Activated naive CD8-positive, alpha-beta T cell treated with anti-CD3 and anti-CD28 coated beads, Interleukin-2, amount 10 ng/mL, durations not matched to agents 7 days and 5 days (primary cell): ENCODE results near the gene CSK. TPM values are rescaled to one million over a fixed set of nuclear protein-coding genes. Genes with fewer than 3 reads are reported as not detected.
A peak's percentile ranks its signal among the peaks of the same experiment; 100 is the strongest.
"Not testable (repeated sequence)": the region's sequence is repeated elsewhere in the genome, so short reads cannot be mapped to it uniquely, and the experiment has no call there.

Experiments used
- ATAC-seq: fragments of 150-1000 bp; cut with Tn5 transposase; one replicate; pipeline ENCODE4 v1.10.0; 2021; ENCODE audit warnings: low read depth, moderate library complexity
- POLR2A ChIA-PET: fragments of 350-600 bp; sonication (Branson Sonifier 250); formaldehyde crosslinking; loops from one replicate; lab custom pipeline; 2021; ENCODE audit warnings: antibody characterized with exemption; lab: Charles Lee
- DNase-seq: peaks from one replicate; pipeline ENCODE4 v3.0.0; 2021
- H3K27ac Mint-ChIP-seq: one replicate; pipeline ENCODE4 v1.8.0; 2022; ENCODE audit warnings: mild to moderate bottlenecking, mixed read lengths
- H3K27me3 Mint-ChIP-seq: one replicate; pipeline ENCODE4 v1.8.0; 2022; ENCODE audit warnings: mild to moderate bottlenecking, moderate library complexity, mixed read lengths
- H3K36me3 Mint-ChIP-seq: one replicate; pipeline ENCODE4 v1.8.0; 2021; ENCODE audit warnings: mild to moderate bottlenecking, mixed read lengths
- H3K4me1 Mint-ChIP-seq: one replicate; pipeline ENCODE4 v1.8.0; 2021; ENCODE audit warnings: mixed read lengths
- H3K4me3 Mint-ChIP-seq: one replicate; pipeline ENCODE4 v1.8.0; 2022; ENCODE audit warnings: mild to moderate bottlenecking, moderate library complexity, mixed read lengths
- H3K9me3 Mint-ChIP-seq: one replicate; pipeline ENCODE4 v1.8.0; 2021; ENCODE audit warnings: mixed read lengths
- total RNA-seq, 2 experiments: library from RNA; stranded (reverse); gene quantifications; one replicate each; pipeline ENCODE4 v1.2.3, GENCODE V29; 2021

Gene CSK
- total RNA-seq, 2 experiments from 2014 or later: 269 to 281 TPM

GRCh38 chr15:74785194-74786032, 3.5 kb downstream of the CSK start:
- DNase-seq (peak; percentile 63), ATAC-seq (no peak)
- peaks cover 26% of the 10 kb centered on the region for H3K36me3 Mint-ChIP-seq
- no peaks in the 10 kb centered on the region for H3K27me3 Mint-ChIP-seq
- POLR2A ChIA-PET: interaction anchor here (0.6 to 21.9 kb wide), 4 partner anchors 7 to 171 kb away, joined by 5 to 709 read pairs (median 358); partner anchors contain the start of gene CSK
- H3K4me3 Mint-ChIP-seq: peak overlapping the region; percentile 88
- no peaks in the 10 kb centered on the region for H3K9me3 Mint-ChIP-seq
- peak overlapping the region; percentile 98 for H3K27ac Mint-ChIP-seq
- peaks cover 47% of the 10 kb centered on the region for H3K4me1 Mint-ChIP-seq

GRCh38 chr15:74786081-74786480, 4.2 kb downstream of the CSK start:
- Mint-ChIP-seq H3K4me1 (peaks cover 46% of the 10 kb centered on the region), H3K4me3 (peak overlapping the region; percentile 88), H3K36me3 (peaks cover 29% of the 10 kb centered on the region), H3K27ac (peak overlapping the region; percentile 98)
- not testable (repeated sequence) for DNase-seq, H3K27me3 Mint-ChIP-seq, ATAC-seq, H3K9me3 Mint-ChIP-seq
- POLR2A ChIA-PET: interaction anchor here (1.4 to 21.9 kb wide), 3 partner anchors 7 to 87 kb away, joined by 4 to 709 read pairs (median 709); partner anchors contain the start of genes CSK and SCAMP2

GRCh38 chr15:74786551-74787165, 4.8 kb downstream of the CSK start:
- H3K4me1 Mint-ChIP-seq: peaks cover 48% of the 10 kb centered on the region
- ATAC-seq (no peak), DNase-seq (peak; percentile 58)
- H3K27ac Mint-ChIP-seq: peak overlapping the region; percentile 98
- no peaks in the 10 kb centered on the region for H3K9me3 Mint-ChIP-seq
- POLR2A ChIA-PET: interaction anchor here (0.5 to 21.9 kb wide), 16 partner anchors 6 to 409 kb away, joined by 3 to 709 read pairs (median 6); partner anchors contain the start of genes ARID3B, COX5A, CSK and FAM219B
- H3K36me3 Mint-ChIP-seq: peaks cover 35% of the 10 kb centered on the region
- peak overlapping the region; percentile 88 for H3K4me3 Mint-ChIP-seq
- H3K27me3 Mint-ChIP-seq: no peaks in the 10 kb centered on the region

- H3K27ac Mint-ChIP-seq: peak overlapping the region; percentile 98
- H3K4me3 Mint-ChIP-seq: peak overlapping the region; percentile 88
- H3K27me3 Mint-ChIP-seq: no peaks in the 10 kb centered on the region
- H3K4me1 Mint-ChIP-seq: peaks cover 55% of the 10 kb centered on the region
- peak; percentile 89 for DNase-seq
- peak; percentile 70 for ATAC-seq
- POLR2A ChIA-PET: interaction anchor here (0.5 to 21.9 kb wide), 19 partner anchors 5 to 793 kb away, joined by 3 to 709 read pairs (median 4); partner anchors contain the start of genes ARID3B, COX5A, CSK and FAM219B
- no peaks in the 10 kb centered on the region for H3K9me3 Mint-ChIP-seq
- H3K36me3 Mint-ChIP-seq: peaks cover 39% of the 10 kb centered on the region
These were observed 5.6 kb downstream of the CSK start for GRCh38 chr15:74787251-74788041.

- peak overlapping the region; percentile 88 for H3K4me3 Mint-ChIP-seq
- H3K36me3 Mint-ChIP-seq: peaks cover 36% of the 10 kb centered on the region
- no peak for DNase-seq
- peaks cover 62% of the 10 kb centered on the region for H3K4me1 Mint-ChIP-seq
- no peaks in the 10 kb centered on the region for H3K9me3 Mint-ChIP-seq
- ATAC-seq: no peak
- peak overlapping the region; percentile 98 for H3K27ac Mint-ChIP-seq
- no peaks in the 10 kb centered on the region for H3K27me3 Mint-ChIP-seq
- POLR2A ChIA-PET: interaction anchor here (0.7 to 21.9 kb wide), 16 partner anchors 5 to 794 kb away, joined by 3 to 709 read pairs (median 6); partner anchors contain the start of genes ARID3B, COX5A, CSK and FAM219B
These were observed 6.3 kb downstream of the CSK start for GRCh38 chr15:74788042-74788682.

- Mint-ChIP-seq H3K36me3 (peaks cover 33% of the 10 kb centered on the region), H3K9me3 (no peaks in the 10 kb centered on the region), H3K4me3 (peak overlapping the region; percentile 88), H3K27me3 (no peaks in the 10 kb centered on the region), H3K27ac (peak overlapping the region; percentile 98), H3K4me1 (peaks cover 68% of the 10 kb centered on the region)
- POLR2A ChIA-PET: interaction anchor here (1.2 to 21.9 kb wide), 8 partner anchors 4 to 386 kb away, joined by 4 to 709 read pairs (median 8); partner anchors contain the start of genes ARID3B, COX5A, CSK and FAM219B
- DNase-seq (peak; percentile 83), ATAC-seq (peak; percentile 35)
These were observed 6.8 kb downstream of the CSK start for GRCh38 chr15:74788683-74789151.

GRCh38 chr15:74789171-74789631, 7.3 kb downstream of the CSK start:
- ATAC-seq: no peak
- H3K36me3 Mint-ChIP-seq: peaks cover 31% of the 10 kb centered on the region
- H3K27ac Mint-ChIP-seq: peak overlapping the region; percentile 98
- H3K27me3 Mint-ChIP-seq: no peaks in the 10 kb centered on the region
- peak overlapping the region; percentile 88 for H3K4me3 Mint-ChIP-seq
- peaks cover 69% of the 10 kb centered on the region for H3K4me1 Mint-ChIP-seq
- DNase-seq: no peak
- no peaks in the 10 kb centered on the region for H3K9me3 Mint-ChIP-seq
- POLR2A ChIA-PET: interaction anchor here (0.6 to 21.9 kb wide), 6 partner anchors 3 to 164 kb away, joined by 3 to 709 read pairs (median 4); partner anchors contain the start of genes CSK, CYP1A1 and MPI

GRCh38 chr15:74789741-74790079, 7.8 kb downstream of the CSK start:
- ATAC-seq (no peak), DNase-seq (no peak)
- POLR2A ChIA-PET: interaction anchor here (0.6 to 21.9 kb wide), 8 partner anchors 3 to 412 kb away, joined by 3 to 709 read pairs (median 4); partner anchors contain the start of genes C15orf39, CSK and CYP1A1
- Mint-ChIP-seq H3K27ac (peak overlapping the region; percentile 98), H3K9me3 (no peaks in the 10 kb centered on the region), H3K4me1 (peaks cover 70% of the 10 kb centered on the region), H3K27me3 (no peaks in the 10 kb centered on the region), H3K4me3 (peak overlapping the region; percentile 88), H3K36me3 (peaks cover 28% of the 10 kb centered on the region)

- POLR2A ChIA-PET: interaction anchor here (0.5 to 20.1 kb wide), 8 partner anchors 11 to 411 kb away, joined by 3 to 709 read pairs (median 3); partner anchors contain the start of genes C15orf39, CLK3, CSK and CYP1A1
- DNase-seq: no peak
- peaks cover 23% of the 10 kb centered on the region for H3K36me3 Mint-ChIP-seq
- peak overlapping the region; percentile 88 for H3K4me3 Mint-ChIP-seq
- peaks cover 72% of the 10 kb centered on the region for H3K4me1 Mint-ChIP-seq
- peak overlapping the region; percentile 98 for H3K27ac Mint-ChIP-seq
- ATAC-seq: no peak
- H3K9me3 Mint-ChIP-seq: no peaks in the 10 kb centered on the region
- no peaks in the 10 kb centered on the region for H3K27me3 Mint-ChIP-seq
These were observed 8.4 kb downstream of the CSK start for GRCh38 chr15:74790080-74790916.

- POLR2A ChIA-PET: interaction anchor here (1.2 to 20.1 kb wide), 4 partner anchors 12 to 176 kb away, joined by 3 to 709 read pairs (median 4); partner anchors contain the start of genes CLK3 and CSK
- Mint-ChIP-seq H3K4me3 (peak overlapping the region; percentile 69), H3K9me3 (no peaks in the 10 kb centered on the region), H3K36me3 (peaks cover 23% of the 10 kb centered on the region), H3K27me3 (no peaks in the 10 kb centered on the region), H3K4me1 (peaks cover 73% of the 10 kb centered on the region), H3K27ac (peak overlapping the region; percentile 98)
- ATAC-seq (no peak), DNase-seq (no peak)
These were observed 9.1 kb downstream of the CSK start for GRCh38 chr15:74791007-74791406.

- POLR2A ChIA-PET: interaction anchor here (0.5 to 20.1 kb wide), 4 partner anchors 13 to 177 kb away, joined by 3 to 709 read pairs (median 3); partner anchors contain the start of genes CLK3 and CSK
- no peak for ATAC-seq
- Mint-ChIP-seq H3K27me3 (no peaks in the 10 kb centered on the region), H3K4me1 (peaks cover 76% of the 10 kb centered on the region), H3K9me3 (no peaks in the 10 kb centered on the region), H3K27ac (peak overlapping the region; percentile 87), H3K4me3 (peak overlapping the region; percentile 69), H3K36me3 (peaks cover 26% of the 10 kb centered on the region)
- DNase-seq: no peak
These were observed 9.8 kb downstream of the CSK start for GRCh38 chr15:74791667-74792066.
